CD4-positive, alpha-beta T cell (primary cell): ENCODE measurements around the gene ZMYM1. TPM values are rescaled to one million over a fixed set of nuclear protein-coding genes. Genes with fewer than 3 reads are reported as not detected.

Experiments used
- ATAC-seq: fragments of 200-7000 bp; cut with Tn5 transposase; one replicate; pipeline ENCODE4 v1.10.0; 2022; ENCODE audit warnings: mild to moderate bottlenecking; ENCODE audit not compliant: poor library complexity
- CTCF ChIA-PET: fragments of 350-600 bp; sonication (Branson Sonifier 250); formaldehyde crosslinking; loops from one replicate; lab custom pipeline; 2021; ENCODE audit warnings: antibody characterized with exemption, inconsistent platforms; lab: Charles Lee
- POLR2A ChIA-PET: fragments of 350-600 bp; sonication (Branson Sonifier 250); formaldehyde crosslinking; loops from one replicate; lab custom pipeline; 2021; ENCODE audit warnings: antibody characterized with exemption, inconsistent platforms; lab: Charles Lee
- DNase-seq, 14 experiments: peaks; one replicate each; pipeline ENCODE4 v3.0.0-alpha.2; 2013 to 2020; ENCODE audit warnings: mixed read lengths in 2 of 14
- H3K27ac ChIP-seq, 2 donors: one replicate each; pipeline versions ENCODE4 v1.5.1 to v1.7.0; 2013; ENCODE audit warnings: low read length in 2 of 2, low read depth in 1 of 2, mild to moderate bottlenecking in 1 of 2
- H3K27me3 ChIP-seq, 2 experiments: 1 replicate in 1 of 2; 2 replicates in 1 of 2; pipeline versions ENCODE4 v1.6.1 to v1.7.0; 2013; ENCODE audit warnings: low read length in 2 of 2, control low read depth in 1 of 2, mild to moderate bottlenecking in 1 of 2, moderate library complexity in 1 of 2; ENCODE audit not compliant: insufficient read depth in 2 of 2, control insufficient read depth in 1 of 2
- H3K36me3 ChIP-seq: one replicate; pipeline ENCODE4 v1.6.1; 2013; ENCODE audit warnings: low read length, control low read depth; ENCODE audit not compliant: insufficient read depth
- H3K4me1 ChIP-seq: one replicate; pipeline ENCODE4 v1.6.1; 2013; ENCODE audit warnings: low read length, control low read depth; ENCODE audit not compliant: insufficient read depth
- H3K4me3 ChIP-seq: one replicate; pipeline ENCODE4 v1.5.1; 2013; ENCODE audit warnings: mild to moderate bottlenecking, low read length, moderate library complexity
- H3K9me3 ChIP-seq, 2 experiments: 1 replicate in 1 of 2; 2 replicates in 1 of 2; pipeline versions ENCODE4 v1.6.1 to v1.7.0; 2013; ENCODE audit warnings: low read length in 2 of 2, mild to moderate bottlenecking in 2 of 2, control low read depth in 1 of 2, moderate library complexity in 1 of 2; ENCODE audit not compliant: control insufficient read depth in 1 of 2, insufficient read depth in 1 of 2
- H3K27ac Mint-ChIP-seq: one replicate; pipeline ENCODE4 v1.8.0; 2020; ENCODE audit warnings: mixed read lengths
- H3K27me3 Mint-ChIP-seq: one replicate; pipeline ENCODE4 v1.8.0; 2021; ENCODE audit warnings: mixed read lengths
- H3K36me3 Mint-ChIP-seq: one replicate; pipeline ENCODE4 v1.8.0; 2021; ENCODE audit warnings: low read depth, mixed read lengths
- H3K4me1 Mint-ChIP-seq: one replicate; pipeline ENCODE4 v1.8.0; 2021; ENCODE audit warnings: low read depth, mixed read lengths
- H3K4me3 Mint-ChIP-seq: one replicate; pipeline ENCODE4 v1.8.0; 2020; ENCODE audit warnings: mild to moderate bottlenecking, mixed read lengths
- H3K9me3 Mint-ChIP-seq: one replicate; pipeline ENCODE4 v1.8.0; 2020; ENCODE audit warnings: mixed read lengths
- CTCF ChIP-seq: fragments of 200-600 bp; IDR thresholded peaks from one replicate; pipeline ENCODE4 v1.8.0; 2022; ENCODE audit warnings: antibody characterized with exemption, mild to moderate bottlenecking
- intact Hi-C, 2 experiments: fragments of 100-400 bp; cut with DNase I in 1 of 2; cut with micrococcal nuclease in 1 of 2; formaldehyde crosslinking; loops; one replicate each; pipeline versions ENCODE4 v1.15.1 to v1.9.0; 2023 to 2025; cut with DNase I, micrococcal nuclease
- total RNA-seq, 174 experiments: library from RNA in 2 of 174; stranded (reverse) in 2 of 174; gene quantifications; one replicate each; pipeline ENCODE4 v1.2.3 and lab custom pipeline; 2021 to 2026

ZMYM1 gene
- total RNA-seq, 2 experiments from 2014 or later, result 6.3 to 6.7 TPM

- peaks cover 4% of the 10 kb centered on the region for H3K36me3 Mint-ChIP-seq
- no peak overlapping the region for H3K4me3 Mint-ChIP-seq
- Histone ChIP-seq H3K4me3 (peak overlapping the region; percentile 26), H3K9me3 (peaks cover 0 to 1% of the 10 kb centered on the region in 2 experiments), H3K36me3 (no peaks in the 10 kb centered on the region), H3K27me3 (peaks cover 5 to 7% of the 10 kb centered on the region in 2 experiments), H3K27ac (no peak overlapping the region), H3K4me1 (peaks cover 14% of the 10 kb centered on the region)
- ChIA-PET CTCF (no interaction called here), POLR2A (interaction anchor here (0.7 kb wide), 1 partner anchor 78 kb away, joined by 5 read pairs; no protein-coding TSS in a partner anchor)
- H3K4me1 Mint-ChIP-seq, result peaks cover 10% of the 10 kb centered on the region
- intact Hi-C loops, result no loop called here
- no peak overlapping the region for H3K27ac Mint-ChIP-seq
- peak in 2 of 14 experiments; percentile 3 to 4 for DNase-seq
- no peak for ATAC-seq
- H3K9me3 Mint-ChIP-seq, result no peaks in the 10 kb centered on the region
- no peak for TF ChIP-seq CTCF
- peaks cover 18% of the 10 kb centered on the region for H3K27me3 Mint-ChIP-seq
Measured at GRCh38 chr1:35120458-35121133, 41.4 kb downstream of the ZMYM1 start.

GRCh38 chr1:35122311-35122710, 43.1 kb downstream of the ZMYM1 start:
- no peak overlapping the region for H3K27ac ChIP-seq
- H3K4me3 ChIP-seq, result no peak overlapping the region
- intact Hi-C loops, result no loop called here
- H3K9me3 ChIP-seq, result peaks cover 0 to 11% of the 10 kb centered on the region in 2 experiments
- H3K4me3 Mint-ChIP-seq, result no peak overlapping the region
- no peak overlapping the region for H3K27ac Mint-ChIP-seq
- H3K27me3 ChIP-seq, result peaks cover 5 to 7% of the 10 kb centered on the region in 2 experiments
- H3K9me3 Mint-ChIP-seq, result no peaks in the 10 kb centered on the region
- no peak for TF ChIP-seq CTCF
- H3K27me3 Mint-ChIP-seq, result peaks cover 18% of the 10 kb centered on the region
- CTCF ChIA-PET, result no interaction called here
- H3K4me1 Mint-ChIP-seq, result peaks cover 6% of the 10 kb centered on the region
- POLR2A ChIA-PET, result no interaction called here
- ATAC-seq (no peak), DNase-seq (no peak)
- H3K36me3 Mint-ChIP-seq, result no peaks in the 10 kb centered on the region
- peaks cover 9% of the 10 kb centered on the region for H3K4me1 ChIP-seq
- no peaks in the 10 kb centered on the region for H3K36me3 ChIP-seq

GRCh38 chr1:35126546-35126945, 47.4 kb downstream of the ZMYM1 start:
- no peaks in the 10 kb centered on the region for H3K4me1 Mint-ChIP-seq
- TF ChIP-seq CTCF, result no peak
- ATAC-seq (no peak), DNase-seq (no peak)
- no peaks in the 10 kb centered on the region for H3K36me3 ChIP-seq
- ChIA-PET POLR2A (no interaction called here), CTCF (no interaction called here)
- H3K4me3 ChIP-seq, result no peak overlapping the region
- H3K4me3 Mint-ChIP-seq, result no peak overlapping the region
- no peaks in the 10 kb centered on the region for H3K4me1 ChIP-seq
- H3K36me3 Mint-ChIP-seq, result no peaks in the 10 kb centered on the region
- peaks cover 0 to 5% of the 10 kb centered on the region in 2 experiments for H3K27me3 ChIP-seq
- no peak overlapping the region for H3K27ac Mint-ChIP-seq
- no peak overlapping the region for H3K27ac ChIP-seq
- H3K9me3 ChIP-seq, result peaks cover 0 to 14% of the 10 kb centered on the region in 2 experiments
- intact Hi-C loops, result no loop called here
- no peaks in the 10 kb centered on the region for H3K9me3 Mint-ChIP-seq
- H3K27me3 Mint-ChIP-seq, result peaks cover 9% of the 10 kb centered on the region
